ENCODE results near the gene TENM4.

GRCh38 chr11:79070518-79070917 lies 370.3 kb downstream of the TENM4 start:
- TF ChIP-seq CTCF (IDR thresholded peaks at IDR 0.05): no peak
- TF ChIP-seq POLR2A (IDR thresholded peaks at IDR 0.05): no peak

All from Peyer's patch (tissue), 4 donors.